ENCODE results near the gene MKRN1.

DNA sequence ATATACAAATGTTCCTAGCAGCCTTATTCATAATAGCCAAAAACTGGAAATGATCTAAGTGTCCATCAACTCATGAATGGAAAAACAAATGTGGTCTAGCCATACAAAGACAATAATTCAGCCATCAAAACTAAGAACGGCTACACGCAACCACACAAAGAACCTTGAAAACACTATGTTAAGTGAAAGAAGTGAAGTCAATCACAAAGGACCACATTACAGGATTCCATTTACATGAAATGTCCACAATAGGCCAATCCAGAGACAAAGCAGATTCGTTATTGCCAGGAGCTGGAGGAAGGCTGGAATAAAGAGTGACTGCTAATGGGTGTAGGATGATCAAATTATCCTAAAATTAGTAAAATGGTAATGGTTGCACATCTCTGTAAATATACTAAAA, 21.1 kb downstream of the MKRN1 start:
- TF ChIP-seq GATA2 (IDR thresholded peaks at IDR 0.05; ENCODE audit: low read depth, low read length) (no peak), GATA3 (IDR thresholded peaks at IDR 0.05; ENCODE audit: low read depth, low read length) (no peak)
